Tibial nerve (tissue), 4 donors: ENCODE data around the gene BRSK1. TPM values are rescaled to one million over a fixed set of nuclear protein-coding genes. Genes with fewer than 3 reads are reported as not detected.

Experiments used
- DNase-seq, 2 donors: peaks; one replicate each; pipeline ENCODE4 v3.0.0-alpha.2; 2019; ENCODE audit warnings: low spot score in 2 of 2
- H3K27ac ChIP-seq, 4 donors: fragments of 200-600 bp; sonication (generic) in 3 of 4; one replicate each; pipeline ENCODE4 v1.5.1; 2017 to 2019; ENCODE audit warnings: mild to moderate bottlenecking in 1 of 4
- H3K27me3 ChIP-seq, 2 donors: fragments of 200-600 bp; sonication (generic) in 1 of 2; one replicate each; pipeline versions ENCODE4 v1.5.1 to v1.6.0; 2017 to 2019
- H3K36me3 ChIP-seq, 3 donors: fragments of 200-600 bp; sonication (generic); one replicate each; pipeline ENCODE4 v1.5.1; 2018 to 2019
- H3K4me1 ChIP-seq, 4 donors: fragments of 200-600 bp; sonication (generic) in 3 of 4; one replicate each; pipeline ENCODE4 v1.5.1; 2017 to 2019
- H3K4me3 ChIP-seq, 4 donors: fragments of 200-600 bp; sonication (generic) in 3 of 4; one replicate each; pipeline ENCODE4 v1.5.1; 2017 to 2019; ENCODE audit warnings: mild to moderate bottlenecking in 1 of 4, moderate library complexity in 1 of 4
- H3K9me3 ChIP-seq, 4 donors: fragments of 200-600 bp; sonication (generic) in 3 of 4; one replicate each; pipeline ENCODE4 v1.5.1; 2017 to 2019
- EP300 ChIP-seq, 2 donors: sonication (generic); formaldehyde crosslinking; IDR thresholded peaks; one replicate each; pipeline ENCODE4 v1.6.1; 2017; ENCODE audit warnings: antibody characterized with exemption in 2 of 2, mild to moderate bottlenecking in 1 of 2
- POLR2A ChIP-seq, 2 donors: fragments of 450-650 bp; IDR thresholded peaks; one replicate each; pipeline ENCODE4 v1.6.1; 2017; ENCODE audit warnings: antibody characterized with exemption in 2 of 2, mild to moderate bottlenecking in 2 of 2, moderate library complexity in 2 of 2
- WGBS, 2 donors: methylation state at CpG; one replicate each; pipeline ENCODE4 v1.1.5; 2018; 5-methylcytosine and 5-hydroxymethylcytosine counted together
- total RNA-seq, 4 donors: library from RNA; depleted of rRNA; stranded (reverse); fragments of >200 nt; gene quantifications; one replicate each; pipeline ENCODE4 v1.1.0, GENCODE V29; 2016
- TF ChIP-seq, protein P1 (sequence below), 5 experiments: fragments of 200-600 bp in 3 of 5; fragments of 450-650 bp in 2 of 5; sonication (generic) in 3 of 5; IDR thresholded peaks; one replicate each; pipeline ENCODE4 v1.5.1; 2016 to 2019; ENCODE audit warnings: antibody characterized with exemption in 5 of 5, mild to moderate bottlenecking in 3 of 5, moderate library complexity in 2 of 5

The BRSK1 gene
- total RNA-seq, 4 donors from 2014 or later, result 4.6 to 6.9 (median 5.9) TPM

DNA sequence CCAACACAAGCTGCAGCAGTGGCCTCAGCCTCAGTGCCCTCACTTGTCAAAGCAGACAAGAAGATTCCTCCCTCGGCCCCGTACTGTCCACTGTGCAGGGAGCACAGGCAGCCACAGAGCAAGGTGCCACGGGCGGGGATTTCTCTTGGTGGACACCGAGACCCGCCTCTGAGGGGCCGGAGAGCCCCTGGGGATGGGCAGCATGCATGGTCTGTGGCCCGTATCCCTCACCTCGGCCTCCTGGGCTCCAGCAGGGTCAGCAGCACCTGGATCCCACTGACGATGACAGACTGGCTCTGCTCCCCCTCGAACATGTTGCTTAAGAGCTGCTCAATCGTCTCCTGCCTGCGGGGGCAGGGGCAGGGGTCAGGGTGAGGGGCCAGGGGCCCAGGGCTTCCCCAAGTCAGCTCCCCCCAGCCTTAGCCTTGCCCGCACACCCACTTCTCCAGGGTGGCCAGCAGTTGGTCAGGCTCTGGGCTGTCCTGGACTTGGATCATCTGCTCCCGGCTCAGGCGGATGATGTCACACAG lies 41.8 kb upstream of the BRSK1 start:
- H3K27ac ChIP-seq, result no peak overlapping the region
- peaks cover 0 to 3% (median 0%) of the 10 kb centered on the region in 4 donors for H3K4me1 ChIP-seq
- H3K36me3 ChIP-seq, result peaks cover 4 to 99% (median 55%) of the 10 kb centered on the region in 3 donors
- no peak for DNase-seq
- 89 to 93% methylated on average over 3 to 15 of the region's 16 CpGs for WGBS, 2 donors
- H3K4me3 ChIP-seq, result no peak overlapping the region
- H3K9me3 ChIP-seq, result no peaks in the 10 kb centered on the region
- H3K27me3 ChIP-seq, result no peaks in the 10 kb centered on the region
- no peak for TF ChIP-seq EP300 (IDR thresholded peaks at IDR 0.05)
- TF ChIP-seq POLR2A (IDR thresholded peaks at IDR 0.05), result no peak
- TF ChIP-seq, protein P1, sequence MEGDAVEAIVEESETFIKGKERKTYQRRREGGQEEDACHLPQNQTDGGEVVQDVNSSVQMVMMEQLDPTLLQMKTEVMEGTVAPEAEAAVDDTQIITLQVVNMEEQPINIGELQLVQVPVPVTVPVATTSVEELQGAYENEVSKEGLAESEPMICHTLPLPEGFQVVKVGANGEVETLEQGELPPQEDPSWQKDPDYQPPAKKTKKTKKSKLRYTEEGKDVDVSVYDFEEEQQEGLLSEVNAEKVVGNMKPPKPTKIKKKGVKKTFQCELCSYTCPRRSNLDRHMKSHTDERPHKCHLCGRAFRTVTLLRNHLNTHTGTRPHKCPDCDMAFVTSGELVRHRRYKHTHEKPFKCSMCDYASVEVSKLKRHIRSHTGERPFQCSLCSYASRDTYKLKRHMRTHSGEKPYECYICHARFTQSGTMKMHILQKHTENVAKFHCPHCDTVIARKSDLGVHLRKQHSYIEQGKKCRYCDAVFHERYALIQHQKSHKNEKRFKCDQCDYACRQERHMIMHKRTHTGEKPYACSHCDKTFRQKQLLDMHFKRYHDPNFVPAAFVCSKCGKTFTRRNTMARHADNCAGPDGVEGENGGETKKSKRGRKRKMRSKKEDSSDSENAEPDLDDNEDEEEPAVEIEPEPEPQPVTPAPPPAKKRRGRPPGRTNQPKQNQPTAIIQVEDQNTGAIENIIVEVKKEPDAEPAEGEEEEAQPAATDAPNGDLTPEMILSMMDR (IDR thresholded peaks at IDR 0.05), result no peak

DNA sequence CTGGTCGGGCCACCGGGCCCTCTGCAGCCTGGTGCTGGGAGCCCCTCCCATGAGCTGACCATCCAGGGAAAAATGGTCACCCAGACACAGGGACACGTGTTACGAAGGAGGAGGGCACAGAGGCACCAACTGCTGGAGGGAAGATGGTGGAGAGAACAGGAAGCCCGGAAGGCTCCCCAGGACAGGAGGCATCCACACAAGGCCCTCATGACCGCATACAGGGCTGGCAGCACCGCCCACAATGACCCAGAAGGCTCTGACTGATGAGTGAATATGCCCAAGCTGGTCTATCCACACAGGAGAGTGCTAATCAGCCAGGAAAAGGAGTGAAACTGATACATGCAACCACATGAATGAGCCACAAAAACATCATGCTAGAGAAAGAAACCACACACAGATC lies 41.3 kb upstream of the BRSK1 start:
- Histone ChIP-seq H3K4me1 (peaks cover 0 to 8% (median 0%) of the 10 kb centered on the region in 4 donors), H3K9me3 (no peaks in the 10 kb centered on the region), H3K27me3 (no peaks in the 10 kb centered on the region), H3K4me3 (no peak overlapping the region), H3K36me3 (peaks cover 4 to 98% (median 51%) of the 10 kb centered on the region in 3 donors), H3K27ac (no peak overlapping the region)
- 73 to 90% methylated on average over 7 of the region's 7 CpGs for WGBS, 2 donors
- no peak for DNase-seq
- TF ChIP-seq POLR2A (IDR thresholded peaks at IDR 0.05) (no peak), EP300 (IDR thresholded peaks at IDR 0.05) (no peak)
- TF ChIP-seq, protein P1 (IDR thresholded peaks at IDR 0.05), result no peak

DNA sequence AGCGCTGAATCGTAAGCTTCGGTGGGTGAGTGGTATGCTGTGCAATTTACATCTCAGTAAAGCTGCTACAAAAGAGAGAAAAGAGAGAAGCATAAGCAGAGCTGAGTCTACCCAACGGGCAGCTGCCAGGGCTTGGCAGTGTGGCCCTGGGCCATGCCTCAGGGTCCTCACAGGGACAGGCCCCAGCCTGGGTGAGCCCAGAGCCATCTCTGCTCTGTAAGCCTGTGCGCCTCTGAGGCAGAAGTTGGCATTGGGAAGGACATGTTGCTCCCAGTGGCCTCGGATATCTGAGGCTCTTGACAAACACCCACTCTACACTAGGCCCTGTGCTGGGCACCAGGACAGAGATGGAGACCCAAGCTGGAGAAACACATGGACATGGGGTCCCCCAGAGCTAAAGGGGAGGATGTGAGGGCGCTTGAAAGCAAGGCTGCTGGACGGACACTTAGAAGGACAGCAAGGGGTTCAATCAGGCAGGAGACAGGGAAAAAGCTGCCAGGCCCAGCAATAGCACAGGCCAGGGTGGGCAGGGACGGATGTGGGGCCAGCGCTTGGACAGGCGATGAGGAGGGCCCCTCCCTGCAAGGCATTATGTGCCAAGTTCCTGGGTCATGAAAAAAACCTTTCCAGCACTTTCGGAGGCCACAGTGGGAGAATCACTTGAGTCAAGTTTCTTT lies 39.7 kb upstream of the BRSK1 start:
- H3K4me1 ChIP-seq, result peaks cover 0 to 24% (median 4%) of the 10 kb centered on the region in 4 donors
- no peaks in the 10 kb centered on the region for H3K27me3 ChIP-seq
- 82 to 89% methylated on average over 12 of the region's 12 CpGs for WGBS, 2 donors
- DNase-seq, result no peak
- H3K4me3 ChIP-seq, result no peak overlapping the region
- H3K27ac ChIP-seq, result no peak overlapping the region
- H3K36me3 ChIP-seq, result peaks cover 3 to 81% (median 44%) of the 10 kb centered on the region in 3 donors
- TF ChIP-seq EP300 (IDR thresholded peaks at IDR 0.05) (no peak), POLR2A (IDR thresholded peaks at IDR 0.05) (no peak)
- TF ChIP-seq, protein P1 (IDR thresholded peaks at IDR 0.05), result no peak
- H3K9me3 ChIP-seq, result no peaks in the 10 kb centered on the region

DNA sequence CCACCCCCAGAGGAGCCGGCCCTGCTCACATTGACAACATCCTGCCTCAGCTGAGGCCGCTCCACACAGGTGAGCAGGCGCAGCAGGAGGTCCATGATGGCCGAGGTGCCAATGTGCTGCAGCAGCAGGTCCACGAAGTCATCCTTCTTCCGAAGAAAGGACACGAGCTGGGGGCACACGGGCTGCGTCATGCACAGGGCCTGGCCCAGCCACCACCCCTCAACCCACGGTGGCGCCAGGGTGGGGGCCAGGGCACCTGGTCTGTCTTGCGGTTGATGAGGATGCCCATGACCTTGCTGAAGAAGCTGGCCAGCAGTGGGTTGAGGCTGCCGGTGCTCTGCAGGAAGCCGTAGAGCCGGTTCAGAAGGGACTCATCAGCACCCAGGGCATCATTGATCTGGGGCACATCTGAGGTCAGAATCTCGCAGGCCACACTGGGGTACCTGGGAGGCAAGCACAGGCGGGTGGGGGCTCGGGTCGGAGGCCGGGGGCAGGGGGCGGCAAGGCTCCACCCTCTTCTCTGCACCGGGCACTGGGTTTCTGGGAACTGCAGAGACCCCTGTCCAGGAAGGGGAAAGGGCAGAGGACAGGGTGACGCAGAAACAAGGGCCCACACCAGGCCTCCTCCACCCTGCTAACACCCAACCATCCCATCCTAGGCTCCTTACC lies 38.4 kb upstream of the BRSK1 start:
- no peak overlapping the region for H3K27ac ChIP-seq
- H3K4me1 ChIP-seq, result peaks cover 0 to 35% (median 5%) of the 10 kb centered on the region in 4 donors
- no peaks in the 10 kb centered on the region for H3K9me3 ChIP-seq
- TF ChIP-seq POLR2A (IDR thresholded peaks at IDR 0.05) (no peak), EP300 (IDR thresholded peaks at IDR 0.05) (no peak)
- TF ChIP-seq, protein P1 (IDR thresholded peaks at IDR 0.05), result no peak
- WGBS, 2 donors, result 91 to 93% methylated on average over 17 to 20 of the region's 23 CpGs
- DNase-seq, result no peak
- no peaks in the 10 kb centered on the region for H3K27me3 ChIP-seq
- no peak overlapping the region for H3K4me3 ChIP-seq
- H3K36me3 ChIP-seq, result peaks cover 0 to 69% (median 33%) of the 10 kb centered on the region in 3 donors
